Measurements from ENCODE around the gene RBM47.

GRCh38 chr4:40395908-40396793, 233.5 kb downstream of the RBM47 start:
- TF ChIP-seq CTCF (IDR thresholded peaks at IDR 0.05) (no peak), POLR2A (IDR thresholded peaks at IDR 0.05) (no peak)
